ENCODE data around the gene JMJD1C. TPM values are rescaled to one million over a fixed set of nuclear protein-coding genes. Genes with fewer than 3 reads are reported as not detected.

Gene JMJD1C
- total RNA-seq, 1 experiment from 2014 or later, result 67.6 TPM

DNA sequence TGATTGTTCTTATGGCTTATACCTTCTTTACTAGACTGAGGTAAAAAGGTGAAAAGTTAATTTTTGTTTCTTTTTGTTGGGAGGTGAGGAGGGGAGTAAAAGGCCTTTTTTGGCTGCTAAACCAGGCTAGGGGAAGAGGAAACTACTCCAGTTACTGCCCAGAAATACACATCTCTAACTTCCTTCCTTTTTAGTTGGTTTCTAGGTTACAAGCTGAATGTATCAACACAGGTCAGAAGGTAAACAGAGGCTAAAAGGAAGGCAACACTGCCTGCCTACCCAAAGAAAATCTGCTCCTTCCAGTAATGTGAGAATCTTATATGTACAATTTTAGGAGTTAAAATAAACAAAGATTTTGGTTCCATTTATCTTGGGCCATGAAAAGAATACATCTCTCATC lies 192.2 kb downstream of the JMJD1C start:
- intact Hi-C loops (cut with micrococcal nuclease; ENCODE audit: unreplicated experiment), result loop anchor here (10.0 kb wide), 1 partner anchor 111 kb away; no protein-coding TSS in a partner anchor
- peaks cover 26% of the 10 kb centered on the region for H3K4me1 Mint-ChIP-seq (ENCODE audit: low read depth, unreplicated experiment)
- H3K27ac Mint-ChIP-seq (ENCODE audit: unreplicated experiment), result peak overlapping the region; percentile 29
- no peak overlapping the region for H3K4me3 Mint-ChIP-seq (ENCODE audit: low read depth, unreplicated experiment)
- no peaks in the 10 kb centered on the region for H3K9me3 Mint-ChIP-seq (ENCODE audit: low read depth, unreplicated experiment)
- peaks cover 18% of the 10 kb centered on the region for H3K36me3 Mint-ChIP-seq (ENCODE audit: insufficient read depth, unreplicated experiment)
- BruUV-seq (replicated peaks), result no TSS peak
- no peaks in the 10 kb centered on the region for H3K27me3 Mint-ChIP-seq (ENCODE audit: unreplicated experiment)
- TF ChIP-seq, protein P1, sequence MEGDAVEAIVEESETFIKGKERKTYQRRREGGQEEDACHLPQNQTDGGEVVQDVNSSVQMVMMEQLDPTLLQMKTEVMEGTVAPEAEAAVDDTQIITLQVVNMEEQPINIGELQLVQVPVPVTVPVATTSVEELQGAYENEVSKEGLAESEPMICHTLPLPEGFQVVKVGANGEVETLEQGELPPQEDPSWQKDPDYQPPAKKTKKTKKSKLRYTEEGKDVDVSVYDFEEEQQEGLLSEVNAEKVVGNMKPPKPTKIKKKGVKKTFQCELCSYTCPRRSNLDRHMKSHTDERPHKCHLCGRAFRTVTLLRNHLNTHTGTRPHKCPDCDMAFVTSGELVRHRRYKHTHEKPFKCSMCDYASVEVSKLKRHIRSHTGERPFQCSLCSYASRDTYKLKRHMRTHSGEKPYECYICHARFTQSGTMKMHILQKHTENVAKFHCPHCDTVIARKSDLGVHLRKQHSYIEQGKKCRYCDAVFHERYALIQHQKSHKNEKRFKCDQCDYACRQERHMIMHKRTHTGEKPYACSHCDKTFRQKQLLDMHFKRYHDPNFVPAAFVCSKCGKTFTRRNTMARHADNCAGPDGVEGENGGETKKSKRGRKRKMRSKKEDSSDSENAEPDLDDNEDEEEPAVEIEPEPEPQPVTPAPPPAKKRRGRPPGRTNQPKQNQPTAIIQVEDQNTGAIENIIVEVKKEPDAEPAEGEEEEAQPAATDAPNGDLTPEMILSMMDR (IDR thresholded peaks at IDR 0.05; ENCODE audit: unreplicated experiment), result no peak
- DNase-seq, result no peak
- CTCF ChIA-PET, result interaction anchor here (1.2 kb wide), 1 partner anchor 15 kb away, joined by 3 read pairs; no protein-coding TSS in a partner anchor

DNA sequence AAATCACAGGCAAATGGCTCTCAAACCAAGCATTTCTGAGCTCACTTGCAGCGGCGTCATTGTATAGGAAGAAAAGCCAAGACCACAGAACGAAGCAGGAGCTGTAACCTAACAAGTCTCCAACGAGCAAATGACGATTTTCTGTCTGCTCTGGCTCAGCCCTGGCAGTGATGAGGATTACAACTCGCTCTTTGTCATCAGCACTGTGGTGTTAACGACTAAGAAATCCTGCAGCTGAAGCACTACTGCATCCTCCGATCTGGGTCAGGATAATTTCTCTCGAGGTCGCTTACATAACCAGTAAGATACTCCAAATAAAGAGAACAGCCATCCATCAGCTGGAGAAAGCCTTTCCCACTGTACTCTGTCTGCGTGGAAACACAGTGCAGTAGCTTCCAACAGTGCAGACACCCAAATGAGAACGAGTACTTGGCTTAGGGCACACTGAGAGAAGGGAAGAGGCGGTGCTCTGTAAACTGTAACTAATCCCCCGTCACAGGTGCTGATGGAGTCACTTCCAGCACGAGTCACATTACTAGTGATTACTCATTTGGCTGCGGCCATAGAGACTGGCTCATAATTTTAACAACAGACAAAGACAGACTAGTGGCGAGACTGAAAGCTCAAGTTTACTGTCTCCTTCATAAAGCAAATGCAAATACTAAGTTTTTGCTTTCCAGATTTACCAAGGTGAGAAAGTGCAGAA lies 196.8 kb downstream of the JMJD1C start:
- CTCF ChIA-PET, result interaction anchor here (0.6 to 2.4 kb wide), 10 partner anchors 13 to 451 kb away, joined by 3 to 11 read pairs (median 6); no protein-coding TSS in a partner anchor
- peaks cover 45% of the 10 kb centered on the region for H3K36me3 Mint-ChIP-seq (ENCODE audit: insufficient read depth, unreplicated experiment)
- H3K27me3 Mint-ChIP-seq (ENCODE audit: unreplicated experiment), result no peaks in the 10 kb centered on the region
- TF ChIP-seq, protein P1 (IDR thresholded peaks at IDR 0.05; ENCODE audit: unreplicated experiment), result no peak
- intact Hi-C loops (cut with micrococcal nuclease; ENCODE audit: unreplicated experiment), result loop anchor here (2.0 to 10.0 kb wide), 5 partner anchors 52 to 444 kb away; partner anchors contain the start of gene REEP3
- peak; percentile 81 for DNase-seq
- H3K4me3 Mint-ChIP-seq (ENCODE audit: low read depth, unreplicated experiment), result peak overlapping the region; percentile 93
- H3K4me1 Mint-ChIP-seq (ENCODE audit: low read depth, unreplicated experiment), result peaks cover 26% of the 10 kb centered on the region
- peak overlapping the region; percentile 99 for H3K27ac Mint-ChIP-seq (ENCODE audit: unreplicated experiment)
- BruUV-seq (replicated peaks), result TSS peak; percentile 63
- H3K9me3 Mint-ChIP-seq (ENCODE audit: low read depth, unreplicated experiment), result no peaks in the 10 kb centered on the region

DNA sequence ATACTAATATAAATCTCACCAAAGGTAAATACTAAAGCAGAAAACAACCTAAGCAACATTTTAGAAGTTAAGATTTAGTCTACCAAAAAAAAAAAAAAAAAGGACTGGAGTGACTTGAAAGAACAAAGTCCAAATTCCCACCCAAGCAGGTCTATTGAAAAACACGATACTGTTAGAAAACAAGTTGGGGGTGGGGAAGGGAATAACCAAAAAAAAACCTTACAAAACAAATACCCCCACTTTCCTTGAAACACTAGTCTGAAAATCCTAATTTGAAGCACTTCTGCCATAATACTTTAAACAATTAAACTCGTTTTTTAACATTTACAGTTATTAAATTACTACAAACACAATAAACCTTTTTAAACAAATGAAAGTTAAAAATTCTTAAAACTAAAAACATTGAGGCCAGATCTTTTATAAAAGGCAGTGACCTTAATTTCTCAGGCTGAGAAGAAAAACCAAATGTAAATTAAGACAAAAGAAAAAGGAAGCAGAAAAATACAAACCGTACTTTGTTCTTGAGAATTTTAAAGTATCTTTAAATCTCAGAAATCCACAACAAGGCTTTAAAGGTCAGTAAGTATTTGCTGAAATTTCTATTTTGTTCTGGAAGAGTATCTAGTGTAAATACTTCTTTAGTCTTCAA lies 197.5 kb downstream of the JMJD1C start:
- BruUV-seq (replicated peaks), result no TSS peak
- no peaks in the 10 kb centered on the region for H3K9me3 Mint-ChIP-seq (ENCODE audit: low read depth, unreplicated experiment)
- no peaks in the 10 kb centered on the region for H3K27me3 Mint-ChIP-seq (ENCODE audit: unreplicated experiment)
- CTCF ChIA-PET, result interaction anchor here (0.6 to 2.4 kb wide), 12 partner anchors 7 to 452 kb away, joined by 3 to 11 read pairs (median 6); no protein-coding TSS in a partner anchor
- peak overlapping the region; percentile 99 for H3K27ac Mint-ChIP-seq (ENCODE audit: unreplicated experiment)
- H3K36me3 Mint-ChIP-seq (ENCODE audit: insufficient read depth, unreplicated experiment), result peaks cover 50% of the 10 kb centered on the region
- H3K4me1 Mint-ChIP-seq (ENCODE audit: low read depth, unreplicated experiment), result peaks cover 19% of the 10 kb centered on the region
- no peak for DNase-seq
- TF ChIP-seq, protein P1 (IDR thresholded peaks at IDR 0.05; ENCODE audit: unreplicated experiment), result no peak
- intact Hi-C loops (cut with micrococcal nuclease; ENCODE audit: unreplicated experiment), result loop anchor here (2.0 to 10.0 kb wide), 5 partner anchors 51 to 445 kb away; partner anchors contain the start of gene REEP3
- H3K4me3 Mint-ChIP-seq (ENCODE audit: low read depth, unreplicated experiment), result peak overlapping the region; percentile 93

DNA sequence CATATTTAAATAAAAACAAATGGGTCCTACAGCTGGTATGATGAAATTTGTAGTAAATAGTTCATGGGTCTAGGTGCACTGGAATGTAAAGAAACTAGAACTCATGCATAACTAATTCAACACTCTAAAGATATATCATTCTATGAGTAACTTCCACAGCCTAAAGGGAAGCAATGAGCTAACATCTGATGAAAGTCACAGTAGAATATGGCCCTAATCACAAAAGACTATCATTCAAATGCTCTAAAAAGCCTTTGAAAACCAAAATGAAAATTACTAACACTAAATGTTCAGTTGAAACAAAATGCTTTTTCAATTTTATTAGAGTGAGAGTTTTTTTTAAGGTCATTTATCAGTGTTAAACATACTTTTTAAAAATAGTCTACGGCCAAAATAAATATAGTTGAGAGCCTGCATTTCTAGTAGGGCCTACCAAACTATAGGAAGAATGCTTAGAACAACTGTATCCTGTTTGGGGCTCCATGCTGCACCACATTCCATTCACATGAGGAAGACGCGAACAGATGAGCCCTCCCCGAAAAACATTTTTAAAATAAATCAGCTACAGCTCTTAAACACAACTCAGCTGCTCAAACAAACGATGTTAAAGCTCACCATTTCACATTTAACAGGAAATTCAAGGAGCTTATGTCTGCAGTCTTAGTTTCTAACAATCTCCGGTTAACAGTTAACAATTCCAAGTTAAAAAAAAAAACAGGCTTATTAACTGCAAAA lies 198.2 kb downstream of the JMJD1C start:
- BruUV-seq (replicated peaks), result no TSS peak
- Mint-ChIP-seq H3K36me3 (ENCODE audit: insufficient read depth, unreplicated experiment) (peaks cover 52% of the 10 kb centered on the region), H3K4me1 (ENCODE audit: low read depth, unreplicated experiment) (peaks cover 21% of the 10 kb centered on the region), H3K4me3 (ENCODE audit: low read depth, unreplicated experiment) (peak overlapping the region; percentile 93), H3K27me3 (ENCODE audit: unreplicated experiment) (no peaks in the 10 kb centered on the region), H3K9me3 (ENCODE audit: low read depth, unreplicated experiment) (no peaks in the 10 kb centered on the region), H3K27ac (ENCODE audit: unreplicated experiment) (peak overlapping the region; percentile 99)
- CTCF ChIA-PET, result interaction anchor here (0.6 to 2.0 kb wide), 7 partner anchors 8 to 444 kb away, joined by 3 to 9 read pairs (median 6); no protein-coding TSS in a partner anchor
- DNase-seq, result peak; percentile 40
- intact Hi-C loops (cut with micrococcal nuclease; ENCODE audit: unreplicated experiment), result loop anchor here (2.0 to 10.0 kb wide), 7 partner anchors 31 to 445 kb away; partner anchors contain the start of gene REEP3
- TF ChIP-seq, protein P1 (IDR thresholded peaks at IDR 0.05; ENCODE audit: unreplicated experiment), result no peak
